IMR-90 (cell line): Measurements from ENCODE around the gene DUS1L. TPM values are rescaled to one million over a fixed set of nuclear protein-coding genes. Genes with fewer than 3 reads are reported as not detected.

ENCODE experiments used
- ATAC-seq: fragments of 200-7000 bp; cut with Tn5 transposase; 2 replicates; pipeline ENCODE4 v1.9.1; 2020; ENCODE audit warnings: low read depth, mild to moderate bottlenecking, moderate library complexity
- BruUV-seq: library from RNA; stranded (reverse); fragments of 400-500 nt; replicated peaks from 2 replicates; lab custom pipeline; 2021; lab: Mats Ljungman, UMichigan
- CTCF ChIA-PET: fragments of 300-600 bp; formaldehyde crosslinking; extraction: SDS; loops from one replicate; lab custom pipeline; 2021; ENCODE audit warnings: antibody characterized with exemption; lab: Yijun Ruan, JAX
- POLR2A ChIA-PET: fragments of 300-600 bp; sonication (Branson Sonifier 250); formaldehyde crosslinking; loops from one replicate; lab custom pipeline; 2022; ENCODE audit warnings: antibody characterized with exemption; ENCODE audit not compliant: unreplicated experiment; lab: Charles Lee
- DNase-seq: peaks from one replicate; pipeline ENCODE4 v3.0.0; 2013
- H2AFZ ChIP-seq: replicated peaks from 2 replicates; pipeline ENCODE3; 2013; ENCODE audit warnings: low read length, mild to moderate bottlenecking; ENCODE audit not compliant: poor library complexity
- H2AK5ac ChIP-seq: 2 replicates; pipeline ENCODE4 v1.6.1; 2013; ENCODE audit warnings: low read depth, low read length, inconsistent platforms
- H2AK9ac ChIP-seq: replicated peaks from 2 replicates; pipeline ENCODE3; 2013; ENCODE audit warnings: mild to moderate bottlenecking, low read depth, low read length, moderate library complexity; ENCODE audit not compliant: poor library complexity
- H2BK120ac ChIP-seq: 2 replicates; pipeline ENCODE4 v1.6.1; 2013; ENCODE audit warnings: low read depth, low read length, inconsistent platforms
- H2BK15ac ChIP-seq: 3 replicates; pipeline ENCODE4 v1.6.1; 2013; ENCODE audit warnings: low read depth, low read length, inconsistent platforms
- H2BK20ac ChIP-seq: 2 replicates; pipeline ENCODE4 v1.6.1; 2013; ENCODE audit warnings: low read depth, mild to moderate bottlenecking, inconsistent platforms, low read length, moderate library complexity
- H2BK5ac ChIP-seq: 2 replicates; pipeline ENCODE4 v1.6.1; 2013; ENCODE audit warnings: mild to moderate bottlenecking, low read depth, low read length, inconsistent platforms; ENCODE audit not compliant: poor library complexity, severe bottlenecking
- H3K14ac ChIP-seq: replicated peaks from 2 replicates; pipeline ENCODE4 v1.6.1; 2013; ENCODE audit warnings: low read depth, low read length, inconsistent platforms
- H3K18ac ChIP-seq: 2 replicates; pipeline ENCODE4 v1.6.1; 2013; ENCODE audit warnings: low read depth, low read length, control low read depth
- H3K23ac ChIP-seq: 2 replicates; pipeline ENCODE4 v1.6.1; 2013; ENCODE audit warnings: low read depth, low read length, inconsistent platforms
- H3K27ac ChIP-seq: 2 replicates; pipeline ENCODE4 v1.5.1; 2013; ENCODE audit warnings: mild to moderate bottlenecking, control low read depth, low read length; ENCODE audit not compliant: insufficient read depth
- H3K27me3 ChIP-seq: 2 replicates; pipeline ENCODE4 v1.6.1; 2013; ENCODE audit warnings: low read length; ENCODE audit not compliant: control insufficient read depth, insufficient read depth
- H3K36me3 ChIP-seq: 2 replicates; pipeline ENCODE4 v1.6.1; 2013; ENCODE audit warnings: low read length, mixed read lengths; ENCODE audit not compliant: control insufficient read depth, insufficient read depth
- H3K4ac ChIP-seq: 2 replicates; pipeline ENCODE4 v1.6.1; 2013; ENCODE audit warnings: low read depth, low read length, inconsistent platforms
- H3K4me1 ChIP-seq: 2 replicates; pipeline ENCODE4 v1.6.1; 2013; ENCODE audit warnings: low read length, mixed read lengths; ENCODE audit not compliant: control insufficient read depth, insufficient read depth
- H3K4me2 ChIP-seq: 2 replicates; pipeline ENCODE4 v1.6.1; 2013; ENCODE audit warnings: low read depth, mild to moderate bottlenecking, control low read depth, low read length, moderate library complexity
- H3K4me3 ChIP-seq: 2 replicates; pipeline ENCODE4 v1.5.1; 2013; ENCODE audit warnings: low read depth, mild to moderate bottlenecking, control low read depth, low read length, moderate library complexity; ENCODE audit not compliant: insufficient read depth
- H3K56ac ChIP-seq: 2 replicates; pipeline ENCODE4 v1.6.1; 2013; ENCODE audit warnings: low read length, inconsistent platforms; ENCODE audit not compliant: insufficient read depth; ENCODE audit errors: extremely low read depth
- H3K79me1 ChIP-seq, 2 experiments: 2 replicates each; pipeline ENCODE4 v1.6.1; 2013; ENCODE audit warnings: low read length in 2 of 2, inconsistent platforms in 1 of 2, low read depth in 1 of 2
- H3K9ac ChIP-seq: 2 replicates; pipeline ENCODE4 v1.6.1; 2013; ENCODE audit warnings: low read depth, low read length, control low read depth
- H3K9me1 ChIP-seq: 2 replicates; pipeline ENCODE4 v1.6.1; 2013; ENCODE audit warnings: low read length, inconsistent platforms; ENCODE audit not compliant: insufficient read depth
- H3K9me3 ChIP-seq: 2 replicates; pipeline ENCODE4 v1.6.1; 2013; ENCODE audit warnings: low read length; ENCODE audit not compliant: control insufficient read depth, insufficient read depth
- H4K20me1 ChIP-seq: 2 replicates; pipeline ENCODE4 v1.6.1; 2013; ENCODE audit warnings: low read length, inconsistent platforms; ENCODE audit not compliant: insufficient read depth
- H4K5ac ChIP-seq: 2 replicates; pipeline ENCODE4 v1.6.1; 2013; ENCODE audit warnings: mild to moderate bottlenecking, low read depth, low read length, control low read depth
- H4K8ac ChIP-seq, 2 experiments: 2 replicates each; pipeline ENCODE4 v1.6.1; 2013; ENCODE audit warnings: low read depth in 2 of 2, low read length in 2 of 2, control low read depth in 1 of 2, inconsistent platforms in 1 of 2
- H4K91ac ChIP-seq: 2 replicates; pipeline ENCODE4 v1.6.1; 2013; ENCODE audit warnings: low read depth, low read length, inconsistent platforms; ENCODE audit not compliant: insufficient read depth
- FOS ChIP-seq: fragments of 150-350 bp; IDR thresholded peaks from 2 replicates; pipeline ENCODE4 v1.6.1; 2016; ENCODE audit warnings: low read depth, low read length
- MAZ ChIP-seq: IDR thresholded peaks from 2 replicates; pipeline ENCODE4 v1.6.1; 2012; ENCODE audit warnings: low read depth, mild to moderate bottlenecking, low read length, improper control_type of control experiment, moderate library complexity, borderline replicate concordance
- MXI1 ChIP-seq: IDR thresholded peaks from 2 replicates; pipeline ENCODE4 v1.6.1; 2012; ENCODE audit warnings: low read depth, mild to moderate bottlenecking, low read length, moderate library complexity, borderline replicate concordance
- NFE2L2 ChIP-seq: fragments of 150-350 bp; IDR thresholded peaks from 2 replicates; pipeline ENCODE4 v1.6.1; 2016; ENCODE audit warnings: low read depth, mild to moderate bottlenecking, low read length
- POLR2A ChIP-seq: IDR thresholded peaks from 2 replicates; pipeline ENCODE4 v1.6.1; 2012; ENCODE audit warnings: mild to moderate bottlenecking, low read depth, low read length
- RAD21 ChIP-seq: IDR thresholded peaks from 2 replicates; pipeline ENCODE4 v1.6.1; 2012; ENCODE audit warnings: low read length, improper control_type of control experiment
- RCOR1 ChIP-seq: IDR thresholded peaks from 2 replicates; pipeline ENCODE4 v1.6.1; 2012; ENCODE audit warnings: mild to moderate bottlenecking, low read length, improper control_type of control experiment; ENCODE audit not compliant: insufficient replicate concordance
- RFX5 ChIP-seq: IDR thresholded peaks from 2 replicates; pipeline ENCODE4 v1.8.0; 2012; ENCODE audit warnings: low read depth, mild to moderate bottlenecking, low read length, moderate library complexity
- USF2 ChIP-seq: fragments of 150-350 bp; IDR thresholded peaks from 2 replicates; pipeline ENCODE4 v1.6.1; 2017; ENCODE audit warnings: mild to moderate bottlenecking, antibody characterized with exemption, low read length, low read depth
- WGBS, 2 experiments: methylation state at CpG; one replicate each; pipeline versions ENCODE4 v1.1.5 to v1.1.7; 2013; ENCODE audit warnings: missing lambda C conversion rate in 2 of 2; ENCODE audit not compliant: insufficient read length in 1 of 2; ENCODE audit errors: extremely low coverage in 2 of 2; 5-methylcytosine and 5-hydroxymethylcytosine counted together
- dilution Hi-C: fragments of 300-500 bp; cut with HindIII; formaldehyde crosslinking; loops from one replicate; pipeline ENCODE4 v1.14.3; 2018; ENCODE audit warnings: low sequenced_read_pairs; ENCODE audit not compliant: unreplicated experiment
- in situ Hi-C: fragments of 300-500 bp; cut with MboI; formaldehyde crosslinking; loops from 3 replicates; pipeline ENCODE4 v1.14.3; 2019; ENCODE audit warnings: low sequenced_read_pairs, inconsistent platforms, mixed read lengths
- intact Hi-C: fragments of 100-400 bp; cut with micrococcal nuclease; formaldehyde crosslinking; loops from 2 replicates; pipeline ENCODE4 v1.10.0; 2022
- polyA plus RNA-seq, 3 experiments: library from polyadenylated mRNA; depleted of rRNA; stranded (reverse); fragments of >200 nt; gene quantifications; 2 replicates each; pipeline ENCODE4 v1.2.3, GENCODE V29; 2012; ENCODE audit warnings: low replicate concordance in 1 of 3
- total RNA-seq: library from RNA; depleted of rRNA; stranded (reverse); fragments of >200 nt; gene quantifications from 2 replicates; pipeline ENCODE4 v1.2.3, GENCODE V29; 2012

Gene DUS1L
- total and polyA plus RNA-seq, 2 of the 4 experiments (the other 2 are of a cell fraction), result 29.0 to 76.9 TPM

GRCh38 chr17:82073446-82073845 is 7.8 kb upstream of the DUS1L start:
- H3K27ac ChIP-seq, result no peak overlapping the region
- intact Hi-C loops (no loop called here), dilution Hi-C loops (no loop called here), in situ Hi-C loops (no loop called here)
- no peaks in the 10 kb centered on the region for H3K79me1 ChIP-seq
- H2AK9ac ChIP-seq, result no peak overlapping the region
- ChIA-PET CTCF (no interaction called here), POLR2A (no interaction called here)
- H3K14ac ChIP-seq, result no peak overlapping the region
- no peak overlapping the region for H2BK15ac ChIP-seq
- H2AK5ac ChIP-seq, result no peak overlapping the region
- H4K8ac ChIP-seq, result no peak overlapping the region
- H3K4ac ChIP-seq, result no peak overlapping the region
- no peaks in the 10 kb centered on the region; the same call in 1 of the 2 replicates for H4K20me1 ChIP-seq
- H2BK120ac ChIP-seq, result no peak overlapping the region
- WGBS, 2 experiments, result no CpG with 5 or more reads among the region's 9 CpGs
- H3K18ac ChIP-seq, result no peak overlapping the region
- no peaks in the 10 kb centered on the region for H3K9me1 ChIP-seq
- H3K4me3 ChIP-seq, result no peak overlapping the region
- no peak overlapping the region for H3K4me2 ChIP-seq
- no peaks in the 10 kb centered on the region for H3K4me1 ChIP-seq
- ATAC-seq, result no peak
- no TSS peak for BruUV-seq
- TF ChIP-seq FOS (no peak), POLR2A (no peak), NFE2L2 (no peak), USF2 (no peak), MXI1 (no peak), RCOR1 (no peak), RFX5 (no peak), MAZ (no peak), RAD21 (no peak)
- no peak overlapping the region for H4K5ac ChIP-seq
- H4K91ac ChIP-seq, result no peak overlapping the region
- H2BK20ac ChIP-seq, result no peak overlapping the region
- H3K56ac ChIP-seq, result no peak overlapping the region
- no peak for DNase-seq
- H2AFZ ChIP-seq, result no peak overlapping the region
- no peak overlapping the region for H3K23ac ChIP-seq
- no peaks in the 10 kb centered on the region for H3K9me3 ChIP-seq
- no peak overlapping the region for H3K9ac ChIP-seq
- H3K27me3 ChIP-seq, result no peaks in the 10 kb centered on the region
- H2BK5ac ChIP-seq, result no peak overlapping the region
- H3K36me3 ChIP-seq, result peaks cover 2% of the 10 kb centered on the region; the same call in 1 of the 2 replicates
